Urinary bladder (tissue), 4 donors: Measurements from ENCODE around the gene VPS13C. TPM values are rescaled to one million over a fixed set of nuclear protein-coding genes. Genes with fewer than 3 reads are reported as not detected.
"Not testable (repeated sequence)": the region's sequence is repeated elsewhere in the genome, so short reads cannot be mapped to it uniquely, and the experiment has no call there.

Experiments
- DNase-seq: peaks from one replicate; pipeline ENCODE4 v3.0.0-alpha.2; 2015; ENCODE audit errors: extremely low spot score
- H3K27ac ChIP-seq: one replicate; pipeline ENCODE4 v1.5.1; 2013; ENCODE audit warnings: low read depth, mild to moderate bottlenecking, moderate library complexity
- H3K36me3 ChIP-seq: one replicate; pipeline ENCODE4 v1.6.1; 2013; ENCODE audit warnings: mild to moderate bottlenecking, moderate library complexity; ENCODE audit not compliant: insufficient read depth
- H3K4me1 ChIP-seq: one replicate; pipeline ENCODE4 v1.6.1; 2013; ENCODE audit warnings: mild to moderate bottlenecking, moderate library complexity; ENCODE audit not compliant: insufficient read depth
- H3K4me3 ChIP-seq: one replicate; pipeline ENCODE4 v1.5.1; 2013; ENCODE audit warnings: low read depth, low read length
- WGBS: extraction: QIAGEN DNeasy Blood & Tissue Kit; methylation state at CpG from one replicate; pipeline ENCODE4 v1.1.7; 2013; 5-methylcytosine and 5-hydroxymethylcytosine counted together
- polyA plus RNA-seq: library from polyadenylated mRNA; stranded (reverse); fragments of 200-250 nt; gene quantifications from one replicate; pipeline ENCODE4 v1.2.3, GENCODE V29; 2013
- total RNA-seq: library from RNA; depleted of rRNA; stranded (reverse); fragments of >200 nt; gene quantifications from one replicate; pipeline ENCODE4 v1.2.3, GENCODE V29; 2014
- donor health status: healthy with polysubstance abuse.
- donor health status: healthy.

VPS13C gene
- total and polyA plus RNA-seq, 2 donors: 19.5 to 202 TPM

DNA sequence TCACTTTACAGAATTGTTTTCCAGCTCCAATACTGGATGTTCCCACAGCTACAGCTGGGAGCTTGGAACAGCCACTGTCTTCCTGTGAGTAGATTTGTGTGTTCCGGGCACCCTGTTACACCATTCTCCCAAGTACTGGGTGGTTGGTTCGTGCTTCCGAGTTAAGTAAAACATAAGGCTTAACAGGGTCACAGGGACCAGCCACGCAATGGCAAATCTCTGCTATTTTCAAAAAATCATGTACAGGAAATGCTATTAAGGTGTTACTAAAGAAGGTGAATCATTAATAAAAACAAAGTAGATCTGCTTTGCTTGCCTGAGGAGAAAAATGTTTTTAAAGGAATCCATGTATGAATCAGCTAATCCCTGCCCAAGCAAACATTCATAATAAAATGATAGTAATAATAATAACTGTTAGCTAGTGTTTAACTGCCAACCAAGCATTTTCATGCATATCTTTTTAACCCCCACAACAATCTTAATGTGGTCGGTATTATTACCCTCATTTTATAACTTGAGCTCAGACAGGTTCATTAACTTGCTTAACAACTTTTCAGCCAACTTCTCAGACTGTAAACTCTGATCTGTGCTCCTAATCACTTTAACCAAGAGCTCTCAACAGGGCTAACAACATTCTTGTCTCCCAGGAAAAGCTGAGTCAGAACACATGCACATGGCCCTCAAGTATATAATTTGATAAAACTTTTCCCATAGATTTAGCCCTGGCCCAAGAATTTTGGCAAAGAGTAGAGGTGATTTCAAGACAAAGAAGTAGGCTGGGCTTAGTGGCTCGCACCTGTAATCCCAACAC is 3.8 kb upstream of the VPS13C start:
- H3K27ac ChIP-seq: no peak overlapping the region
- H3K4me3 ChIP-seq: no peak overlapping the region
- no peaks in the 10 kb centered on the region for H3K36me3 ChIP-seq
- 66% methylated on average over 6 of the region's 6 CpGs for WGBS
- DNase-seq: no peak
- peaks cover 4% of the 10 kb centered on the region for H3K4me1 ChIP-seq

DNA sequence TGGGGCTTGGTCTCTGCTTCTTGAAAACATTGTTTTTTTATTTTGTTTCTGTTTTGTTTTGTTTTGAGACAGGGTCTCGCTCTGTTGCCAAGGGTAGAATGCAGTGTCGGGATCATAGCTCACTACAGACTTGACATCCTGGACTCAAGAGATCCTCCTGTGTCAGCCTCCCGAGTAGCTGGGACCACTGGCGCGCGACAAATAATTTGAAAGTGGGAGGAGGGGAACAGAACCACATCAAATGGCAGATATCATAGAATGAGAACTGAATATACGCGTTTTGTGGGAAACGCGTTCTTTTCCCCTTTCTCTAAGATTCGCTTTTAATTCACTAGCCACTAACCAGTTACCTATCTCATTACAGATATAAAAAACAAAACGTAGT is 641 bp upstream of the VPS13C start:
- peak overlapping the region; percentile 2 for H3K27ac ChIP-seq
- peak overlapping the region; percentile 89 for H3K4me3 ChIP-seq
- no peaks in the 10 kb centered on the region for H3K36me3 ChIP-seq
- DNase-seq: no peak
- no peaks in the 10 kb centered on the region for H3K4me1 ChIP-seq
- WGBS: 14% methylated on average over 12 of the region's 12 CpGs

DNA sequence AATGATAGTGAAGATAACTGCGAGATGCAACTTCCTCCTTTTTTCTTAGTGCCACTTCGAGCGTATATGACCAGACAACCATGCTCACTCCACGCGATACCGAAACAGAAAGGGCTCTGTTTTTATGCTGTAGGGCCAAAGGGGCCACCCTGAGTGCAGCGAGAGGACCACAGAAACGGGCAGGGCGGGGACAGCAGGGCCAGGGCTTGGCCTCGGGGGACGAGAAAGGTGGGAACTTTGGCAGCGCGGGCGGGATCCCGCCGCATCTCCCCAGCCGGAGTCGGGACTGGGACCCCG is 483 bp downstream of the VPS13C start:
- Histone ChIP-seq H3K27ac (peak overlapping the region; percentile 94), H3K36me3 (no peaks in the 10 kb centered on the region), H3K4me1 (no peaks in the 10 kb centered on the region), H3K4me3 (peak overlapping the region; percentile 89)
- DNase-seq: no peak
- 0% methylated on average over 19 of the region's 19 CpGs for WGBS

DNA sequence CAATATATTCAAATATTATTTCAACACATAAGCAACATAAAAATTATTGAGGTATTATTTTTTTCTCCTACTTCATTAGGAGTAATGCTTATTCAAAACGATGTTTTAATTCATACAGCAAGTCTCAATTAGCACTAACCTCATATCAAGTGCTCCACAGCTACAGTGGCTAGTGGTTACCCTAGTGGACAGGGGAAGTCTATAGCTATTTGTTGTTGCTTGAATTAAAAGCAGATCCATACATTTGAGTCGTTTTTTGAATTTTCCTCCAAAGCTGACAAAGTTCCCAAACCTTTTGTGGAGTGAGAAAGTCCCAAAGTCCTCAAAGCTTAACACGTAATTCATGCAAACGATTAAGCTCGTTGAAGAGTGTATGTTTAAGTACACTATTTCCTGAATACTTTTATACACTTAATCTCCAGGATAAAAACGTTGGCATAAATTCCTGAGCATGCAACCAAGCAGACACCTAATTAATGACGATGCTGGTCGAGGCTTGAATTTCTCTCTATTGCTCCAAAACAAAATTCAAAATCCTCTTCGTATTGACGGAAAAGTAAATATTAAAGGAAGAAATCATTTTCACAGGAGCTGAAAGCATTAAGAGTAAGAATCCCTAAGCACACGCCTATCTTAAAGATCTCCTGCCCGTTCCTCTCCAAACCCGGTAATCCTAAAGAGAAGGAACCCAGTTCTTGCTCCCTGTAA is 985 bp downstream of the VPS13C start:
- Histone ChIP-seq H3K4me1 (no peaks in the 10 kb centered on the region), H3K27ac (peak overlapping the region; percentile 94), H3K4me3 (peak overlapping the region; percentile 89), H3K36me3 (no peaks in the 10 kb centered on the region)
- no peak for DNase-seq
- 12% methylated on average over 13 of the region's 13 CpGs for WGBS

DNA sequence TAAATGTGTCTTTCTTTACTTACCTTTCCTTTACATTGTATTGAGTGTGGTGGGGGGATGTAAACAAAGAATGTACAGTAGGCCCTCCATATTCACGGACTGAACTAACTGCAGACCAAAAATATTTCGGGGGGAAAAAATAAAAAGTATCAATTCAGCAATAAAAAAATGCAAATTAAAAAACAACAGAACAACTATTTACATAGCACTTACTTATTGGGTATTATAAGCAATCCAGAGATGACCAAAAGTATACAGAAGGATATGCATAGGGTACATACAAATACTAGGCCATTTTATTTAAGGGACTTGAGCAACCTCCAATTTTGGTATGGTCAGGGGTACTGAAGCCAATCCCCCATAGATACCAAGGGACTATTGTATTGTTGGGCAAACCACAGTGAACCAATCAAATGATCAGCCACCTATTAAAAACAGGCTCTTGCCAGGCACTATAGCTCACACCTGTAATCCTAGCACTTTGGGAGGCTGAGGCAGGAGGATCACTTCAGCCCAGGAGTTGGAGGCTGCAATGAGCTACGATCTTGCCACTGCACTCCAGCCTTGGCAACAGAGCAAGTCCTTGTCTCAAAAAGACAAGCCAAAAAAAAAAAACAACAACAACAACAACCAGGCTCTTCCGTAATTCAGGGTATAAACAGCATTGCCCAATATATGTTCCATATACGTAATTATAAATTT is 1.8 kb downstream of the VPS13C start:
- H3K36me3 ChIP-seq: no peaks in the 10 kb centered on the region
- no peak overlapping the region for H3K27ac ChIP-seq
- no peak for DNase-seq
- no peaks in the 10 kb centered on the region for H3K4me1 ChIP-seq
- 94% methylated on average over 5 of the region's 5 CpGs for WGBS
- H3K4me3 ChIP-seq: no peak overlapping the region

DNA sequence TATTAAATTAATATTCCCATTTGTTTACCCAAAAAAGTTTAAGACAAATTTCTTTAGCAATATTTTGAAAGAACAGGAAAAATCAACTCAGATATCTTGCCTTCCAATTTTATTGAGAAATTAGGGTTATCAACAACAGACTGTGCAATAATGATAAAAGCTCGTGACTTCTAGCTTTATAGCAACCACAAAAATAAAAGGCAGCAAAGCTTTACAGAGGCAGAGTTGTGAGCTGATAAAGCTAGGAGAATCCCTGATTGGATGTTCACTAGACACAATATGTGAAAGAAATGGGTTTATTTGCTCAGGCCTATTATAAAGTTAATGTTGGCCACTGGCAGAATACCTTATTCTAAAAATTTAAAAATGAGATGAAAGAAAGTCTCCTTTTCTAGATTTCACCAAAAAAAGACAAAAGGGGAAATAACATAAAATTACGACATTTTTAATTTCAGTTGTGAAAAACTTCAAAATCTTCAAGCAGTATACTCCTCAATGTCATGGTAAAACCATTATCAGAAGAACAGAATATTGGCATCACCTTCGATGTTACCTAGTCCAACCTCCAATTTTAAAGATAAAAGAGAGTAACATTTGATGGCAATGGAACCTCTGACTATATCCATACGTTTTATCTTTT is 2.8 kb downstream of the VPS13C start:
- Histone ChIP-seq H3K36me3 (no peaks in the 10 kb centered on the region), H3K27ac (no peak overlapping the region), H3K4me3 (no peak overlapping the region), H3K4me1 (no peaks in the 10 kb centered on the region)
- 84% methylated on average over 4 of the region's 4 CpGs for WGBS
- DNase-seq: no peak

DNA sequence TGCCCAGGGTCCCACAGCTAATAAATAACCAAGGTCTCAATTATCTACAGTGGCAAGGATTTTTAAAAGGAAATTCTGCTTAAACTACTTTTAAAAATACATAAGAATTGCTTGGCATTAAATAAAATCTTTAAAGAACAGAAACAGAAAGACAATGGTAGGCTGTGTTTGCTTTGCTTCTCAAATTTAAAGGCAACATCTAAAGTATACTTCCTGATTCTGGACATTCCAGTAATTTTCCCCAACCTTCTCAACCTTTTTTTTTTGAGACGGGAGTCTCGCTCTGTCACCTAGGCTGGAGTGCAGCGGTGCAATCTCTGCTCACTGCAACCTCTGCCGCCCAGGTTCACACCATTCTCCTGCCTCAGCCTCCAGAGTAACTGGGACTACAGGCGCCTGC is 5.3 kb downstream of the VPS13C start:
- Histone ChIP-seq H3K36me3 (no peaks in the 10 kb centered on the region), H3K27ac (no peak overlapping the region), H3K4me1 (no peaks in the 10 kb centered on the region), H3K4me3 (no peak overlapping the region)
- DNase-seq: no peak
- 90% methylated on average over 5 of the region's 5 CpGs for WGBS

DNA sequence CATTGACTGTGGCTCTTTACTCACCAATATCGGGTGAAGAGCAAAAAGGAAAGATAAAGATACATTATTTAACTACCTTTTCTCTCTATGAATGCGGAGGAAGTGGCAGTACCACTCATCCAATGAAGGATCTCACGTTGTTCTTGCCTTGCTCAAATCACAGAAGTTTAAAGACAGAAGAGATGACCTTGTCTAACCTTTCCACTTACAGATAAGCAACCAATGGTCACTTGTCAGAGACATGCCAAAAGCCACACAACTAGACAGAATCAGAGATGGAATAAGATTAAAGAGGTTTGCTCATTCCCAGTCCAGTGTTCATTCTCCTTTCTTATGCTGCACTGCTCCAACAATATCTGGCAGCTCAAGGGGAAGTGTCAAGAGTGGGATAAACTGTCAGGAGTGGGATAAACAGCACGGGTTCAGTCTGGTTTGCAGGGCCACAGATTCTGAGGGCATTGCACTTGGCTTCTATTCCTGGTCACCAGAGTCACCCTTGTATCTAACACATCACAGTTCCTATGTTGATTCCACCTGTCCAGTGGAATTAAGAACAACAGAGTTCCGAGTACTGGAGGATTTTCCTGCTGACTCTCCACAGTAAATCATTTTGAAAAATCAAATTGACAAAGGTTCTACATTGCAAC is 6.7 kb downstream of the VPS13C start:
- no peaks in the 10 kb centered on the region for H3K36me3 ChIP-seq
- WGBS: 65% methylated on average over 5 of the region's 5 CpGs
- no peaks in the 10 kb centered on the region for H3K4me1 ChIP-seq
- no peak overlapping the region for H3K27ac ChIP-seq
- no peak for DNase-seq
- H3K4me3 ChIP-seq: no peak overlapping the region

DNA sequence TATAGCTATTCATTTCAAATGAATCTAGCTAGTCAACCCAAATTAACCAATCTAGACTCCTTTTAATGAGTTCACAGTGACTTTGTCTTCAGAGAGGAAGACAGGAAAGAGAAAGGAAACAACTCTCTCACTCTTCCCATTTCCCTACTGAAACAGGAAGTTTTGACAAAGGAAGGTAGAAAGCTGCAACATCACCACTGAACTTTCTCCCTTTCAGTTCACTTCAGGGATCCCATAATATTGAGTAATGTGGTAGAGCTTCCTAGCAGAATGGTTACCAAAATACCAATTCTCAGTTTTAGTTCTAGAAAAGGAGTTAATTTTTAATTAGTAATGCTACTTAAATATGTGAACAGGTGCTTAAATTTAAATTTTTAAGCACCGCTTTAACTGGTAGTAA is 7.5 kb downstream of the VPS13C start:
- Histone ChIP-seq H3K27ac (no peak overlapping the region), H3K4me1 (no peaks in the 10 kb centered on the region), H3K36me3 (no peaks in the 10 kb centered on the region), H3K4me3 (no peak overlapping the region)
- no peak for DNase-seq
- 98% methylated on average over 1 of the region's 1 CpG for WGBS

DNA sequence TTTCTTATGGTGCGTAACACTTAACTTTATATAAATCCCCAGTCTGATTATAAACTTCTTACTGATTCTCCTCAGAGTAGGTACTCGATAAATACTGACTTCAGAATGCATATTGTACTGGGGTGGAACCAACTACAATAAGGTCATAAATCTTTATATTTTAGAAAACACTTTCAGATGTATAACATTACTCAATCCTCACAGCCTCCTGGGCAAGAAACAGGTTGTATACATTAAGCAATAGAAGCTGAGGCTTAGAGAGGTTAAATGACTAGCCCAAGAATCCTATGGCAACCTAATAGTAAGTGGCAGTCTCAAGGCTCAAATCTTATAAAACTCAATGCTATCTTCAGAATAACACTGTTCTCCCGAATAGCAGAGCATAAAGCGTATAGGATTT is 9.1 kb downstream of the VPS13C start:
- no peak overlapping the region for H3K27ac ChIP-seq
- no peak for DNase-seq
- WGBS: 89% methylated on average over 4 of the region's 4 CpGs
- H3K4me1 ChIP-seq: no peaks in the 10 kb centered on the region
- no peaks in the 10 kb centered on the region for H3K36me3 ChIP-seq
- no peak overlapping the region for H3K4me3 ChIP-seq

DNA sequence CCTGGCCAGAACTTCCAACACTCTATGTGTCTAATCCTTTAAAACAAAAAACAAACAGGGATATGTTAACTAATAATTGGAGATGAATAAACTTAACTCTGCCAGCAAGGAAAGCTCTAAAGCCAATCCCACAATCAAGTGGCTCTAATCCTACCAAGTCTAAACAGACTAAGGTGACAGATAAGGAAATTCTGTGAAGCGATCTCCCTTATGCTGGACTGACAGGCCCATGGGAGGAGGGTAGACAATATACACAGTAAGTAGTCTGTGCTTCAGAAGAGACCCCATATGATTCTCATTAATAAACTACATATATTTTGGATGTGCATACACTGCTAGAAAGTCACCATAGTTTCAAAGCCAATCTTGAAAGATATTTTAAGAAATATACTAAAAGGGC is 10.1 kb downstream of the VPS13C start:
- 64% methylated on average over 1 of the region's 1 CpG for WGBS
- no peak for DNase-seq
- Histone ChIP-seq H3K4me1 (no peaks in the 10 kb centered on the region), H3K36me3 (no peaks in the 10 kb centered on the region), H3K27ac (no peak overlapping the region), H3K4me3 (no peak overlapping the region)

DNA sequence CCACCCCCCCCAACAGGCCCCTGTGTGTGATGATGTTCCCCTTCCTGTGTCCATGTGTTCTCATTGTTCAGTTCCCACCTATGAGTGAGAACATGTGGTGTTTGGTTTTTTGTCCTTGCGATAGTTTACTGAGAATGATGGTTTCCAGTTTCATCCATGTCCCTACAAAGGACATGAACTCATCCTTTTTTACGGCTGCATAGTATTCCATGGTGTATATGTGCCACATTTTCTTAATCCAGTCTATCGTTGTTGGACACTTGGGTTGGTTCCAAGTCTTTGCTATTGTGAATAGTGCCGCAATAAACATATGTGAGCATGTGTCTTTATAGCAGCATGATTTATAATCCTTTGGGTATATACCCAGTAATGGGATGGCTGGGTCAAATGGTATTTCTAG is 12.0 kb downstream of the VPS13C start:
- H3K4me3 ChIP-seq, DNase-seq, H3K27ac ChIP-seq, H3K4me1 ChIP-seq, H3K36me3 ChIP-seq: not testable (repeated sequence)
- 95% methylated on average over 4 of the region's 4 CpGs for WGBS

DNA sequence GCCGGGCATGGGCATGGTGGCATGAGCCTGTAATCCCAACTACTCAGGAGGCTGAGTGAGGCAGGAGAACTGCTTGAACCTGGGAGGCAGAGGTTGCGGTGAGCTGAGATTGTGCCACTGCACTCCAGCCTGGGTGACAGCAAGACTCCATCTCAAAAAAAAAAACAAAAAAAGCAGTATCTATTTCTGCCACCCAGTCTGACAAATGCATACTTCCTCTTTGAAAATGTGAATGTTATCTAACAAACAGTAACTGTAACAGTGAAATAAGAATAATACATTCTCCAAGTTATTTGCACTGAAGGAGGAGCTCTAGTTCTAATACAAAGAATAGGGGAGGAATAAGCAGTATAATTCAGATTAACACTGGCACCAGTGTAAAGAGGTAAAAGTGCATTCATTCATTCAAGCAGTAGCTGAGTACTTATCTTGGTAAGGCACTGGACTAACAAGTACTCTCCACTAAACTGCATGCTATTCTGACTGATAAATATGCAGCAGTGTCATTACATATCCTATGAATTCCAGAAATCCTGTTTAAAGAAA is 12.9 kb downstream of the VPS13C start:
- 93% methylated on average over 2 of the region's 2 CpGs for WGBS
- Histone ChIP-seq H3K4me1 (no peaks in the 10 kb centered on the region), H3K27ac (no peak overlapping the region), H3K4me3 (no peak overlapping the region), H3K36me3 (no peaks in the 10 kb centered on the region)
- DNase-seq: no peak
